HG02623 (cell line): ENCODE measurements around the gene SKOR1.

ENCODE experiments used
- ATAC-seq: cut with Tn5 transposase; IDR thresholded peaks from one replicate; pipeline ENCODE4 v1.9.1; 2021; ENCODE audit warnings: moderate library complexity; ENCODE audit not compliant: unreplicated experiment

SKOR1 gene

GRCh38 chr15:67824976-67825880 lies at the start of gene SKOR1:
Gene SKOR1, plus strand, starts transcription at chr15:67825509. Its CDS starts 94 bp downstream, at chr15:67825603.
- ATAC-seq, result no peak

- ATAC-seq, result no peak
Measured at GRCh38 chr15:67775998-67776397, 49.3 kb upstream of the SKOR1 start.

- ATAC-seq, result no peak
Measured at GRCh38 chr15:67776600-67776999, 48.7 kb upstream of the SKOR1 start.

GRCh38 chr15:67777071-67777470 lies 48.2 kb upstream of the SKOR1 start:
- no peak for ATAC-seq

GRCh38 chr15:67777773-67778172 lies 47.5 kb upstream of the SKOR1 start:
- no peak for ATAC-seq

- ATAC-seq, result no peak
Measured at GRCh38 chr15:67778968-67779548, 46.3 kb upstream of the SKOR1 start.

GRCh38 chr15:67779549-67780111 lies 45.7 kb upstream of the SKOR1 start:
- ATAC-seq, result no peak

GRCh38 chr15:67781061-67781460 lies 44.2 kb upstream of the SKOR1 start:
- ATAC-seq, result no peak

- ATAC-seq, result no peak
Measured at GRCh38 chr15:67781907-67782690, 43.2 kb upstream of the SKOR1 start.

GRCh38 chr15:67782691-67782991 lies 42.7 kb upstream of the SKOR1 start:
- no peak for ATAC-seq

- ATAC-seq, result no peak
Measured at GRCh38 chr15:67783303-67783702, 42.0 kb upstream of the SKOR1 start.

- peak; percentile 71 for ATAC-seq
Measured at GRCh38 chr15:67784090-67784781, 41.1 kb upstream of the SKOR1 start.

- ATAC-seq, result peak; percentile 12
Measured at GRCh38 chr15:67784856-67785430, 40.4 kb upstream of the SKOR1 start.

GRCh38 chr15:67785431-67785830 lies 39.9 kb upstream of the SKOR1 start:
- no peak for ATAC-seq

- no peak for ATAC-seq
Measured at GRCh38 chr15:67786646-67787045, 38.7 kb upstream of the SKOR1 start.

- no peak for ATAC-seq
Measured at GRCh38 chr15:67788986-67789385, 36.3 kb upstream of the SKOR1 start.

- no peak for ATAC-seq
Measured at GRCh38 chr15:67790610-67791319, 34.5 kb upstream of the SKOR1 start.

- ATAC-seq, result no peak
Measured at GRCh38 chr15:67792250-67792942, 32.9 kb upstream of the SKOR1 start.

- no peak for ATAC-seq
Measured at GRCh38 chr15:67794832-67795574, 30.3 kb upstream of the SKOR1 start.
